GM12801 (cell line): ENCODE data around the gene MBD3L1.

Source experiments
- CTCF ChIP-seq: IDR thresholded peaks from one replicate; pipeline ENCODE4 v1.5.1; 2011; ENCODE audit warnings: control low read depth; ENCODE audit not compliant: insufficient read length; ENCODE audit errors: extremely low read depth

The MBD3L1 gene

GRCh38 chr19:8881512-8881911 is 49.3 kb downstream of the MBD3L1 start:
- TF ChIP-seq CTCF: no peak

GRCh38 chr19:8884416-8884815 is 52.2 kb downstream of the MBD3L1 start:
- no peak for TF ChIP-seq CTCF

- no peak for TF ChIP-seq CTCF
Measured at GRCh38 chr19:8887364-8887763, 55.2 kb downstream of the MBD3L1 start.

GRCh38 chr19:8890260-8890659 is 58.1 kb downstream of the MBD3L1 start:
- TF ChIP-seq CTCF: no peak
